CD4-positive, alpha-beta memory T cell (primary cell): ENCODE data around the gene SORCS2. TPM values are rescaled to one million over a fixed set of nuclear protein-coding genes. Genes with fewer than 3 reads are reported as not detected.

Experiments
- CTCF ChIA-PET: fragments of 350-600 bp; sonication (Branson Sonifier 250); formaldehyde crosslinking; loops from one replicate; lab custom pipeline; 2021; ENCODE audit warnings: inconsistent platforms; ENCODE audit not compliant: partially characterized antibody; lab: Charles Lee
- POLR2A ChIA-PET: fragments of 350-600 bp; sonication (Branson Sonifier 250); formaldehyde crosslinking; loops from one replicate; lab custom pipeline; 2021; ENCODE audit not compliant: partially characterized antibody; lab: Charles Lee
- DNase-seq, 5 donors: peaks; one replicate each; pipeline versions ENCODE4 v3.0.0 to v3.0.0-alpha.2; 2020 to 2022; ENCODE audit warnings: mixed read lengths in 1 of 5
- H3K27ac ChIP-seq: one replicate; pipeline ENCODE4 v1.7.0; 2013; ENCODE audit warnings: low read depth, low read length
- H3K27me3 ChIP-seq: 2 replicates; pipeline ENCODE4 v1.7.0; 2013; ENCODE audit warnings: mild to moderate bottlenecking, low read length, moderate library complexity; ENCODE audit not compliant: insufficient read depth
- H3K36me3 ChIP-seq: 2 replicates; pipeline ENCODE4 v1.7.0; 2013; ENCODE audit warnings: mild to moderate bottlenecking, low read length, moderate library complexity; ENCODE audit not compliant: insufficient read depth
- H3K4me1 ChIP-seq: 2 replicates; pipeline ENCODE4 v1.7.0; 2013; ENCODE audit warnings: mild to moderate bottlenecking, low read length, moderate library complexity; ENCODE audit not compliant: insufficient read depth
- H3K4me3 ChIP-seq, 2 donors: one replicate each; pipeline ENCODE4 v1.7.0; 2013; ENCODE audit warnings: low read length in 2 of 2, mild to moderate bottlenecking in 1 of 2
- H3K9me3 ChIP-seq, 2 donors: one replicate each; pipeline ENCODE4 v1.7.0; 2013; ENCODE audit warnings: low read length in 2 of 2, control low read depth in 1 of 2; ENCODE audit not compliant: control insufficient read depth in 1 of 2
- H3K27ac Mint-ChIP-seq, 7 donors: one replicate each; pipeline ENCODE4 v1.8.0; 2020 to 2021; ENCODE audit warnings: mixed read lengths in 7 of 7, mild to moderate bottlenecking in 6 of 7, inconsistent platforms in 3 of 7, moderate library complexity in 3 of 7
- H3K27me3 Mint-ChIP-seq, 2 donors: one replicate each; pipeline ENCODE4 v1.8.0; 2020 to 2021; ENCODE audit warnings: mixed read lengths in 2 of 2
- H3K36me3 Mint-ChIP-seq, 2 donors: one replicate each; pipeline ENCODE4 v1.8.0; 2020 to 2021; ENCODE audit warnings: mixed read lengths in 2 of 2, inconsistent platforms in 1 of 2, mild to moderate bottlenecking in 1 of 2
- H3K4me1 Mint-ChIP-seq, 4 donors: one replicate each; pipeline ENCODE4 v1.8.0; 2020 to 2021; ENCODE audit warnings: mixed read lengths in 4 of 4, mild to moderate bottlenecking in 1 of 4
- H3K4me3 Mint-ChIP-seq, 8 donors: one replicate each; pipeline ENCODE4 v1.8.0; 2020 to 2021; ENCODE audit warnings: mixed read lengths in 8 of 8, mild to moderate bottlenecking in 7 of 8, moderate library complexity in 6 of 8, inconsistent platforms in 3 of 8
- H3K9me3 Mint-ChIP-seq, 8 donors: one replicate each; pipeline ENCODE4 v1.8.0; 2020 to 2021; ENCODE audit warnings: mixed read lengths in 8 of 8, mild to moderate bottlenecking in 5 of 8, inconsistent platforms in 3 of 8, moderate library complexity in 1 of 8
- intact Hi-C: fragments of 100-400 bp; cut with micrococcal nuclease; formaldehyde crosslinking; loops from one replicate; pipeline ENCODE4 v1.15.1; 2023
- polyA plus RNA-seq, 2 donors: library from polyadenylated mRNA; unstranded; fragments of 300-500 nt; fragmentation: Illumina TruSeq; gene quantifications; one replicate each; pipeline ENCODE4 v1.2.3, GENCODE V29; 2021
- total RNA-seq, 2 experiments: library from RNA; stranded (reverse); gene quantifications; one replicate each; pipeline ENCODE4 v1.2.3, GENCODE V29; 2021

Gene SORCS2
- total and polyA plus RNA-seq, 4 experiments from 2014 or later, result not detected

GRCh38 chr4:7774301-7775294 lies 582.3 kb downstream of the SORCS2 start:
- Histone ChIP-seq H3K4me1 (peaks cover 22% of the 10 kb centered on the region), H3K27ac (no peak overlapping the region), H3K9me3 (no peaks in the 10 kb centered on the region), H3K27me3 (no peaks in the 10 kb centered on the region), H3K4me3 (no peak overlapping the region), H3K36me3 (peaks cover 4% of the 10 kb centered on the region)
- Mint-ChIP-seq H3K4me1 (peaks cover 29 to 70% (median 48%) of the 10 kb centered on the region in 4 donors), H3K36me3 (peaks cover 64 to 76% of the 10 kb centered on the region in 2 donors), H3K4me3 (no peak overlapping the region), H3K27ac (no peak overlapping the region), H3K9me3 (no peaks in the 10 kb centered on the region), H3K27me3 (no peaks in the 10 kb centered on the region)
- ChIA-PET CTCF (no interaction called here), POLR2A (no interaction called here)
- intact Hi-C loops, result no loop called here
- no peak for DNase-seq

- Mint-ChIP-seq H3K27me3 (no peaks in the 10 kb centered on the region), H3K4me1 (peaks cover 26 to 66% (median 44%) of the 10 kb centered on the region in 4 donors), H3K36me3 (peaks cover 64 to 71% of the 10 kb centered on the region in 2 donors), H3K4me3 (no peak overlapping the region), H3K27ac (no peak overlapping the region), H3K9me3 (no peaks in the 10 kb centered on the region)
- no peaks in the 10 kb centered on the region for H3K9me3 ChIP-seq
- ChIA-PET POLR2A (no interaction called here), CTCF (no interaction called here)
- peaks cover 4% of the 10 kb centered on the region for H3K36me3 ChIP-seq
- intact Hi-C loops, result no loop called here
- no peak overlapping the region for H3K27ac ChIP-seq
- no peaks in the 10 kb centered on the region for H3K27me3 ChIP-seq
- H3K4me3 ChIP-seq, result no peak overlapping the region
- no peak for DNase-seq
- H3K4me1 ChIP-seq, result peaks cover 19% of the 10 kb centered on the region
Measured at GRCh38 chr4:7775396-7775795, 583.1 kb downstream of the SORCS2 start.

- H3K4me3 ChIP-seq, result no peak overlapping the region
- H3K27ac ChIP-seq, result no peak overlapping the region
- peaks cover 4% of the 10 kb centered on the region for H3K36me3 ChIP-seq
- Mint-ChIP-seq H3K4me3 (no peak overlapping the region), H3K9me3 (no peaks in the 10 kb centered on the region), H3K27me3 (no peaks in the 10 kb centered on the region), H3K36me3 (peaks cover 53 to 62% of the 10 kb centered on the region in 2 donors), H3K4me1 (peaks cover 28 to 65% (median 45%) of the 10 kb centered on the region in 4 donors), H3K27ac (no peak overlapping the region)
- no peaks in the 10 kb centered on the region for H3K9me3 ChIP-seq
- POLR2A ChIA-PET, result no interaction called here
- CTCF ChIA-PET, result no interaction called here
- H3K4me1 ChIP-seq, result peaks cover 17% of the 10 kb centered on the region
- no peak for DNase-seq
- intact Hi-C loops, result no loop called here
- H3K27me3 ChIP-seq, result no peaks in the 10 kb centered on the region
Measured at GRCh38 chr4:7777017-7777710, 584.8 kb downstream of the SORCS2 start.

- peak overlapping the region in 4 of 7 donors; percentile 21 to 72 (median 53) for H3K27ac Mint-ChIP-seq
- peaks cover 47 to 60% of the 10 kb centered on the region in 2 donors for H3K36me3 Mint-ChIP-seq
- H3K4me3 Mint-ChIP-seq, result no peak overlapping the region
- Histone ChIP-seq H3K27ac (no peak overlapping the region), H3K27me3 (no peaks in the 10 kb centered on the region), H3K36me3 (no peaks in the 10 kb centered on the region), H3K4me1 (peaks cover 25% of the 10 kb centered on the region), H3K4me3 (no peak overlapping the region), H3K9me3 (no peaks in the 10 kb centered on the region)
- ChIA-PET CTCF (no interaction called here), POLR2A (no interaction called here)
- intact Hi-C loops, result no loop called here
- H3K9me3 Mint-ChIP-seq, result no peaks in the 10 kb centered on the region
- no peaks in the 10 kb centered on the region for H3K27me3 Mint-ChIP-seq
- peaks cover 30 to 65% (median 50%) of the 10 kb centered on the region in 4 donors for H3K4me1 Mint-ChIP-seq
- DNase-seq, result no peak
Measured at GRCh38 chr4:7777871-7778509, 585.7 kb downstream of the SORCS2 start.

- Histone ChIP-seq H3K4me1 (peaks cover 33% of the 10 kb centered on the region), H3K9me3 (no peaks in the 10 kb centered on the region), H3K27ac (no peak overlapping the region), H3K27me3 (no peaks in the 10 kb centered on the region), H3K4me3 (no peak overlapping the region), H3K36me3 (no peaks in the 10 kb centered on the region)
- Mint-ChIP-seq H3K27ac (peak overlapping the region in 6 of 7 donors; percentile 8 to 83 (median 67)), H3K36me3 (peaks cover 42 to 55% of the 10 kb centered on the region in 2 donors), H3K4me3 (peak overlapping the region in 1 of 8 donors; percentile 39), H3K4me1 (peaks cover 31 to 69% (median 54%) of the 10 kb centered on the region in 4 donors), H3K9me3 (no peaks in the 10 kb centered on the region), H3K27me3 (no peaks in the 10 kb centered on the region)
- ChIA-PET CTCF (no interaction called here), POLR2A (no interaction called here)
- intact Hi-C loops, result no loop called here
- no peak for DNase-seq
Measured at GRCh38 chr4:7778510-7779431, 586.4 kb downstream of the SORCS2 start.

- ChIA-PET CTCF (no interaction called here), POLR2A (no interaction called here)
- Mint-ChIP-seq H3K27ac (peak overlapping the region in 5 of 7 donors; percentile 15 to 61 (median 52)), H3K27me3 (no peaks in the 10 kb centered on the region), H3K4me1 (peaks cover 31 to 75% (median 58%) of the 10 kb centered on the region in 4 donors), H3K9me3 (no peaks in the 10 kb centered on the region), H3K36me3 (peaks cover 40 to 52% of the 10 kb centered on the region in 2 donors), H3K4me3 (peak overlapping the region in 1 of 8 donors; percentile 27)
- H3K4me3 ChIP-seq, result no peak overlapping the region
- no peaks in the 10 kb centered on the region for H3K36me3 ChIP-seq
- H3K9me3 ChIP-seq, result no peaks in the 10 kb centered on the region
- no peak for DNase-seq
- no peaks in the 10 kb centered on the region for H3K27me3 ChIP-seq
- intact Hi-C loops, result no loop called here
- H3K4me1 ChIP-seq, result peaks cover 36% of the 10 kb centered on the region
- no peak overlapping the region for H3K27ac ChIP-seq
Measured at GRCh38 chr4:7779432-7779768, 587.1 kb downstream of the SORCS2 start.
